Panc1 (cell line): ENCODE results near the gene CRYBG3.

Experiments
- CTCF ChIP-seq: fragments of 450-650 bp; IDR thresholded peaks from 2 replicates; pipeline ENCODE4 v1.5.1; 2017; ENCODE audit warnings: mild to moderate bottlenecking
- REST ChIP-seq, 2 experiments: IDR thresholded peaks; 2 replicates each; pipeline ENCODE4 v1.6.1; 2011 to 2012; ENCODE audit warnings: low read depth in 2 of 2, control low read depth in 1 of 2, low read length in 1 of 2, mild to moderate bottlenecking in 1 of 2, moderate library complexity in 1 of 2; ENCODE audit not compliant: insufficient read depth in 1 of 2

- TF ChIP-seq CTCF: no peak
- TF ChIP-seq REST (IDR thresholded peaks at IDR 0.05; ENCODE audit: insufficient read depth in 1 of 2, low read depth in 2 of 2, low read length in 1 of 2): no peak
These were observed 92.6 kb downstream of the CRYBG3 start for GRCh38 chr3:97914388-97914787.
